Measurements from ENCODE around the gene DNAJC17. TPM values are rescaled to one million over a fixed set of nuclear protein-coding genes. Genes with fewer than 3 reads are reported as not detected.

The DNAJC17 gene
- total RNA-seq, 1 experiment from 2014 or later = 36.1 TPM

DNA sequence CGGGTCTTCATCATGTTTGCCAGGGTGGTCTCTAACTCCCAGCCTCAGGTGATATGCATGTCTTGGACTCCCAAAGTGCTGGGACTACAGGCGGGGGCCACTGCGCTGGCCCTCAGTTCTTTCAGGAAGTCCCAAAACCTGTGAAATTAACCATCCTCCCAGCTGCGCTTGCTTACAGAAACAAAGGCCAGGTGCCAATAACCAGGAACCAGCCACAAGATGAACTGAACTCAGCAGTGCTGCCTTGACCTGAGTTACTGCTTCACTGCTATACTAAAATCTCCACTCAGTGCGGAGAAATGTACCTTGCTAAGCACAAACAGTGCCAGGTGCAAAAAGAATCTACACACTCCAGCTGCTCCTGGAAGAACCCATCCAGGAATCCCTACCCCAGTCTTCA lies 47.3 kb downstream of the DNAJC17 start:
- H3K36me3 ChIP-seq (ENCODE audit: control insufficient read depth in 1 of 2, insufficient read depth in 2 of 2, low read length in 2 of 2) = no peaks in the 10 kb centered on the region
- H2AFZ ChIP-seq (ENCODE audit: low read depth, low read length, poor library complexity, severe bottlenecking) = no peak overlapping the region
- no peak overlapping the region for H3K4me2 ChIP-seq (ENCODE audit: low read length)
- no peaks in the 10 kb centered on the region for H3K27me3 ChIP-seq (ENCODE audit: insufficient read depth, low read length)
- intact Hi-C loops (cut with micrococcal nuclease) = no loop called here
- ChIA-PET POLR2A (no interaction called here), RAD21 (ENCODE audit: low non-redundant PET in 1 of 2, low total read pairs in 2 of 2, uncharacterized antibody in 2 of 2, unreplicated experiment in 2 of 2) (no interaction called here), CTCF (no interaction called here)
- no peaks in the 10 kb centered on the region for H3K9me2 ChIP-seq (ENCODE audit: insufficient read depth)
- H3K9me3 ChIP-seq (ENCODE audit: control insufficient read depth in 1 of 2, insufficient read depth in 1 of 2, low read depth in 1 of 2, low read length in 2 of 2) = no peaks in the 10 kb centered on the region
- no peaks in the 10 kb centered on the region; the same call in 1 of the 2 replicates for H3K79me2 ChIP-seq (ENCODE audit: insufficient read depth, low read length)
- H3K4me3 ChIP-seq (replicated peaks in 1 of 2; ENCODE audit: low read depth in 1 of 2, low read length in 2 of 2) = no peak overlapping the region
- peaks cover 24 to 32% of the 10 kb centered on the region in 2 experiments for H3K4me1 ChIP-seq (ENCODE audit: control insufficient read depth in 1 of 2, insufficient read depth in 2 of 2, low read length in 2 of 2)
- no TSS peak for BruUV-seq (replicated peaks)
- no peak overlapping the region for H3K9ac ChIP-seq (ENCODE audit: low read length)
- no peak overlapping the region for H3K27ac ChIP-seq (ENCODE audit: low read depth, low read length)
- TF ChIP-seq CEBPB (IDR thresholded peaks at IDR 0.05; ENCODE audit: low read depth) (no peak), RAD21 (IDR thresholded peaks at IDR 0.05; ENCODE audit: low read depth) (no peak)
- TF ChIP-seq, protein P1, sequence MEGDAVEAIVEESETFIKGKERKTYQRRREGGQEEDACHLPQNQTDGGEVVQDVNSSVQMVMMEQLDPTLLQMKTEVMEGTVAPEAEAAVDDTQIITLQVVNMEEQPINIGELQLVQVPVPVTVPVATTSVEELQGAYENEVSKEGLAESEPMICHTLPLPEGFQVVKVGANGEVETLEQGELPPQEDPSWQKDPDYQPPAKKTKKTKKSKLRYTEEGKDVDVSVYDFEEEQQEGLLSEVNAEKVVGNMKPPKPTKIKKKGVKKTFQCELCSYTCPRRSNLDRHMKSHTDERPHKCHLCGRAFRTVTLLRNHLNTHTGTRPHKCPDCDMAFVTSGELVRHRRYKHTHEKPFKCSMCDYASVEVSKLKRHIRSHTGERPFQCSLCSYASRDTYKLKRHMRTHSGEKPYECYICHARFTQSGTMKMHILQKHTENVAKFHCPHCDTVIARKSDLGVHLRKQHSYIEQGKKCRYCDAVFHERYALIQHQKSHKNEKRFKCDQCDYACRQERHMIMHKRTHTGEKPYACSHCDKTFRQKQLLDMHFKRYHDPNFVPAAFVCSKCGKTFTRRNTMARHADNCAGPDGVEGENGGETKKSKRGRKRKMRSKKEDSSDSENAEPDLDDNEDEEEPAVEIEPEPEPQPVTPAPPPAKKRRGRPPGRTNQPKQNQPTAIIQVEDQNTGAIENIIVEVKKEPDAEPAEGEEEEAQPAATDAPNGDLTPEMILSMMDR (IDR thresholded peaks at IDR 0.05 in 2 of 3, conservative IDR thresholded peaks at IDR 0.05 in 1 of 3; ENCODE audit: borderline replicate concordance in 1 of 3, insufficient read depth in 1 of 3, low read depth in 2 of 3, low read length in 2 of 3) = no peak
- no peaks in the 10 kb centered on the region for H4K20me1 ChIP-seq (ENCODE audit: insufficient read depth)
- ATAC-seq (no peak), DNase-seq (ENCODE audit: low read depth, low spot score) (no peak)

- ChIA-PET CTCF (interaction anchor here (0.6 kb wide), 1 partner anchor 35 kb away, joined by 3 read pairs; no protein-coding TSS in a partner anchor), RAD21 (ENCODE audit: low non-redundant PET in 1 of 2, low total read pairs in 2 of 2, uncharacterized antibody in 2 of 2, unreplicated experiment in 2 of 2) (no interaction called here), POLR2A (interaction anchor here (0.7 kb wide), 1 partner anchor 40 kb away, joined by 4 read pairs; no protein-coding TSS in a partner anchor)
- H3K9me2 ChIP-seq (ENCODE audit: insufficient read depth) = no peaks in the 10 kb centered on the region
- H3K9ac ChIP-seq (ENCODE audit: low read length) = no peak overlapping the region; the same call in 1 of the 2 replicates
- TF ChIP-seq SRF (IDR thresholded peaks at IDR 0.05; ENCODE audit: low read depth) (no peak), CBX3 (IDR thresholded peaks at IDR 0.05; ENCODE audit: low read depth) (no peak), ZFX (IDR thresholded peaks at IDR 0.05) (no peak), ZNF274 (IDR thresholded peaks at IDR 0.05; ENCODE audit: low read depth, low read length) (no peak), FOSL1 (IDR thresholded peaks at IDR 0.05; ENCODE audit: low read depth) (no peak), EZH2 (IDR thresholded peaks at IDR 0.05) (no peak), POLR2AphosphoS5 (IDR thresholded peaks at IDR 0.05; ENCODE audit: low read depth, low read length) (no peak), EGR1 (IDR thresholded peaks at IDR 0.05; ENCODE audit: low read depth) (no peak), CEBPB (IDR thresholded peaks at IDR 0.05; ENCODE audit: low read depth) (no peak)
- TF ChIP-seq, protein P2, sequence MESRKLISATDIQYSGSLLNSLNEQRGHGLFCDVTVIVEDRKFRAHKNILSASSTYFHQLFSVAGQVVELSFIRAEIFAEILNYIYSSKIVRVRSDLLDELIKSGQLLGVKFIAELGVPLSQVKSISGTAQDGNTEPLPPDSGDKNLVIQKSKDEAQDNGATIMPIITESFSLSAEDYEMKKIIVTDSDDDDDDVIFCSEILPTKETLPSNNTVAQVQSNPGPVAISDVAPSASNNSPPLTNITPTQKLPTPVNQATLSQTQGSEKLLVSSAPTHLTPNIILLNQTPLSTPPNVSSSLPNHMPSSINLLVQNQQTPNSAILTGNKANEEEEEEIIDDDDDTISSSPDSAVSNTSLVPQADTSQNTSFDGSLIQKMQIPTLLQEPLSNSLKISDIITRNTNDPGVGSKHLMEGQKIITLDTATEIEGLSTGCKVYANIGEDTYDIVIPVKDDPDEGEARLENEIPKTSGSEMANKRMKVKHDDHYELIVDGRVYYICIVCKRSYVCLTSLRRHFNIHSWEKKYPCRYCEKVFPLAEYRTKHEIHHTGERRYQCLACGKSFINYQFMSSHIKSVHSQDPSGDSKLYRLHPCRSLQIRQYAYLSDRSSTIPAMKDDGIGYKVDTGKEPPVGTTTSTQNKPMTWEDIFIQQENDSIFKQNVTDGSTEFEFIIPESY (IDR thresholded peaks at IDR 0.05; ENCODE audit: extremely low read depth, insufficient replicate concordance, low read length) = no peak
- H3K9me3 ChIP-seq (ENCODE audit: control insufficient read depth in 1 of 2, insufficient read depth in 1 of 2, low read depth in 1 of 2, low read length in 2 of 2) = no peaks in the 10 kb centered on the region
- no peak for ATAC-seq
- H3K4me2 ChIP-seq (ENCODE audit: low read length) = no peak overlapping the region
- no peak overlapping the region for H3K4me3 ChIP-seq (replicated peaks in 1 of 2; ENCODE audit: low read depth in 1 of 2, low read length in 2 of 2)
- H3K36me3 ChIP-seq (ENCODE audit: control insufficient read depth in 1 of 2, insufficient read depth in 2 of 2, low read length in 2 of 2) = peaks cover 2 to 5% of the 10 kb centered on the region in 2 experiments; a peak in 1 of 4 replicates
- no peak overlapping the region for H3K27ac ChIP-seq (ENCODE audit: low read depth, low read length)
- H3K4me1 ChIP-seq (ENCODE audit: control insufficient read depth in 1 of 2, insufficient read depth in 2 of 2, low read length in 2 of 2) = peaks cover 7 to 17% of the 10 kb centered on the region in 2 experiments
- H3K27me3 ChIP-seq (ENCODE audit: insufficient read depth, low read length) = no peaks in the 10 kb centered on the region
- no peak overlapping the region for H2AFZ ChIP-seq (ENCODE audit: low read depth, low read length, poor library complexity, severe bottlenecking)
- BruUV-seq (replicated peaks) = no TSS peak
- H3K79me2 ChIP-seq (ENCODE audit: insufficient read depth, low read length) = peaks cover 28% of the 10 kb centered on the region
- intact Hi-C loops (cut with micrococcal nuclease) = no loop called here
- no peaks in the 10 kb centered on the region for H4K20me1 ChIP-seq (ENCODE audit: insufficient read depth)
- no peak for DNase-seq (ENCODE audit: low read depth, low spot score)
Observed at GRCh38 chr15:40756938-40757337, 50.3 kb downstream of the DNAJC17 start.

Measured in HCT116 (cell line).